Lower lobe of right lung (tissue), 2 donors: ENCODE measurements around the gene FAM90A1. TPM values are rescaled to one million over a fixed set of nuclear protein-coding genes. Genes with fewer than 3 reads are reported as not detected.
"Not testable (repeated sequence)": the region's sequence is repeated elsewhere in the genome, so short reads cannot be mapped to it uniquely, and the experiment has no call there.

Experiments
- ATAC-seq, 2 donors: fragments of 200-7000 bp; cut with Tn5 transposase; one replicate each; pipeline ENCODE4 v1.9.1; 2020 to 2022; ENCODE audit warnings: mild to moderate bottlenecking in 2 of 2, moderate library complexity in 2 of 2
- DNase-seq: peaks from one replicate; pipeline ENCODE4 v3.0.0-alpha.2; 2020
- H3K27ac ChIP-seq: fragments of 200-600 bp; one replicate; pipeline ENCODE4 v1.8.0; 2022
- H3K27me3 ChIP-seq: fragments of 200-600 bp; one replicate; pipeline ENCODE4 v1.8.0; 2022; ENCODE audit warnings: low read depth
- H3K36me3 ChIP-seq: fragments of 200-600 bp; one replicate; pipeline ENCODE4 v1.8.0; 2022; ENCODE audit warnings: mild to moderate bottlenecking
- H3K4me1 ChIP-seq: fragments of 200-600 bp; one replicate; pipeline ENCODE4 v1.8.0; 2022
- H3K4me3 ChIP-seq: fragments of 200-600 bp; one replicate; pipeline ENCODE4 v1.8.0; 2022; ENCODE audit warnings: mild to moderate bottlenecking
- H3K9me3 ChIP-seq: fragments of 200-600 bp; one replicate; pipeline ENCODE4 v1.8.0; 2022
- CTCF ChIP-seq: fragments of 200-600 bp; IDR thresholded peaks from one replicate; pipeline ENCODE4 v1.8.0; 2022; ENCODE audit warnings: antibody characterized with exemption, mild to moderate bottlenecking
- intact Hi-C: fragments of 100-400 bp; cut with DNase I; formaldehyde crosslinking; loops from one replicate; pipeline ENCODE4 v1.11.0; 2022
- total RNA-seq: library from RNA; stranded (reverse); fragmentation: NEBNext Ultra II Directional; extraction: Animal tissue kit (Norgen Biotek cat#: 25700); gene quantifications from one replicate; pipeline ENCODE4 v1.2.1, GENCODE V29; 2021
- donor health status: DM: no; HTN: yes; CAD: no; lungs with severe emphysema.

The FAM90A1 gene
- total RNA-seq, 1 donor from 2014 or later: 0.47 TPM

DNA sequence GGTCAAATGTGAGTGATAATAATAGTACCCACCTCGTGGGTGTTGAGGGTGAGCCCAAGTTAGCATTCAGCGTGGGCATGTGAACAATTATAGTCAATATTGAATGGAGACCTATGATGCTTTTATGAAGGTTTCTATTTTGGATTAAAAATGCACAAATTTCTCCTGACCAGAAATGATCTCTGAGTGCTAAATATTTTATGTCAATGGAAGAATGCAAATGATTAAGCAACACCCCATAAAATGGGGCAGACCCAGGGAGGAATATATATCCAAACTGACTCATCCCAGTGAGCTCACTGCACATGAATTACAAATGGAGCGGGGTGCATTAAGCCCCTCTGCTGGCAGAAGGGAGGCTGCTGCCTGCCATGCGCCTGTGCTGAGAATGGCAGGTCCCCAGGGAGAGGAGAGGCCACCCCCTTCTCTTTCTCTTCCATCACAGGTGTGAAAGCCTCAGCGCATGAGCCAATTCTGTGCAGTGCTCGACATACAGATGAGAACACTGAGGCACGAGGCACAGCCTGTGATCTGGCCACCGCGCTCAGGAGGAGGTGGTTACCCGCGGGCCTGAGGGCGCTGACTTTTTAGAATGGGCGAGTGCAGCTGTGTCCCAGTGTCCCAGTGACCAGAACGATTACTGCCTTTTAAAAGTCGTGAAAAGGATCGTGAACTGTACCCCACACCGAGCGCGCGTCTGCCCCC lies 14.7 kb upstream of the FAM90A1 start:
- H3K9me3 ChIP-seq, H3K27me3 ChIP-seq, ATAC-seq, H3K4me1 ChIP-seq, intact Hi-C loops, H3K36me3 ChIP-seq: not testable (repeated sequence)
- H3K27ac ChIP-seq: peak overlapping the region; percentile 69
- H3K4me3 ChIP-seq: peak overlapping the region; percentile 73
- DNase-seq: peak; percentile 50

GRCh38 chr12:8240340-8241114 lies 13.1 kb upstream of the FAM90A1 start:
- H3K27me3 ChIP-seq, H3K36me3 ChIP-seq, DNase-seq, intact Hi-C loops, H3K4me1 ChIP-seq, H3K4me3 ChIP-seq, H3K27ac ChIP-seq, ATAC-seq, H3K9me3 ChIP-seq: not testable (repeated sequence)

DNA sequence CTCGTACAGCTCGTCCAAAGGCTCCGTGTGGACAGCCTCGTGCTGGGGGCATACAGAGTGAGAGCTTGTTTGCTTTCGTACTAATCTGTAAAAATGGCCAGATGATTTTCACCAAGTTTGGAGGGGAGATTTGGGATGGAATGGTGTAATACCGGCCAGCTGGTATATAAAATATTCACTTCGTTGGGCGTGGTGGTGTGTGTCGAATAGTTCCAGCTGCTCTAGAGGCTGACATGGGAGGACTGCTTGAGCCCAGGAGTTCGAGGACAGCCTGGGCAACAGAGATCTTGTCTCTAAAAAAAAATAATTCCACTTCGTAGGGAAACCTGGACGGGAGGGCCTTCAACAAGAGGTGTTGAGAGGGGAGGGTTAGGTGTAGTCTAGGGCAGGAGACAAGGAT lies 9.6 kb upstream of the FAM90A1 start:
- H3K27ac ChIP-seq, intact Hi-C loops, H3K4me3 ChIP-seq, H3K36me3 ChIP-seq, H3K27me3 ChIP-seq, H3K4me1 ChIP-seq, H3K9me3 ChIP-seq, DNase-seq, ATAC-seq: not testable (repeated sequence)

DNA sequence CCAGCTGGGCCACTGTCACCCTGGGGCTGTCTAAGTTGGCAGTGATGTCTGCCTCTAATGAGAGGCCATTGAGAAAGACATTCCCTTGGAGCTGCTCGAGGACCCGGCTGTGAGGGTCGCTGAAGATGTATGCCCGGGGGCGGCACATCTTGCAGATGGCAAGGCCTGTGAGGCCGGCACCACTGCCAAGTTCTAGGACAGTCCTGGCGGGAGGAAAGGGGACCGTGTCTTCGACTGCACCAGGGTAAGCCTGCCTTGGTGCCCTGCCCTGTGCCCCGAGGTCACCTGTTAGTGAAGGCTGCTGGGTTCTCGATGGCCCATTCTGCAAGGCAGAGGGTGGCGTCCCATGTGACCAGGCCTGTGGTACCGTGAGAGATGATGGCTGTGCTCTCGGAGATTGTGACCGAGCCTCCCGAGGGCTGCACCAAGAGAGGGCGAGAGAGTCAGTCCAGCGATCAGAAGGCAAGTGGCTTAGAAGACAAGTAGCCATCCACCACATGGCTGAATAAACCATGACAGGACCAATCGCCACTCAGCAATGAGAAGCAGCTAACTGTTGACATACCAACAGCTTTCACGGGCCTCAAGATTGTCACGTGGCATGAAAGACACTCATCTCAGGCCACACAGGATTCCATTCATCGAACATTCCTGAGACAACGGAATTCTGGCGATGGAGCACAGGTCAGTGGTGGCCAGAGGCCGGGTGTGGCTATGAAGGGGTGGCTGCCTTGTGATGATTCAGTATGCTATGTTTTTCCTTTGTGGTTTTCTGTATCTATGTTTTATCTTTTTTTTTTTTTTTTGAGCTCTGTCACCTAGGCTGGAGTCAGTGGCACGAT lies 8.1 kb upstream of the FAM90A1 start:
- H3K4me3 ChIP-seq, DNase-seq, H3K27me3 ChIP-seq, H3K4me1 ChIP-seq, H3K36me3 ChIP-seq, H3K9me3 ChIP-seq, ATAC-seq, H3K27ac ChIP-seq, intact Hi-C loops: not testable (repeated sequence)

DNA sequence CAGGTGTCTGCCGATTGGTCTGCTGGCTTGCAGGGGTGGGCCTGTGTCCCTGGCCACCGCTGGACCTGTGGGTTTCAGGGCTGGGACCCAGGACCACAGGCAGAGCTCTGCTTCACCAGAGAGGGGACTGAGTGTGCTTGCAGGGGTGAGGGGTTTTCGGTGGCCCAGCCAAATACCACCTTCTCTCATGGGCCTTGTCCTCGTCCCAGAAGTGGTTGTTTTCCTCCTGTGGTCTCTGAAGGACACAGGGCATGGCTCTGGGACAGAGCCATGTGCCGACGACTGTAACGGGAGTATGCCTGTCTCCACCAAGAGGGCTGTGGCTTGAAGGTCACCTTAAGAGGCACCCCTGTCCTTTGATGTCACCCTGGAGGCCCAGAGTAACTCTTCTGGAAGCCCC lies 7.3 kb upstream of the FAM90A1 start:
- H3K4me1 ChIP-seq, H3K9me3 ChIP-seq, H3K27me3 ChIP-seq, H3K36me3 ChIP-seq, ATAC-seq, DNase-seq, intact Hi-C loops, H3K4me3 ChIP-seq, H3K27ac ChIP-seq: not testable (repeated sequence)

DNA sequence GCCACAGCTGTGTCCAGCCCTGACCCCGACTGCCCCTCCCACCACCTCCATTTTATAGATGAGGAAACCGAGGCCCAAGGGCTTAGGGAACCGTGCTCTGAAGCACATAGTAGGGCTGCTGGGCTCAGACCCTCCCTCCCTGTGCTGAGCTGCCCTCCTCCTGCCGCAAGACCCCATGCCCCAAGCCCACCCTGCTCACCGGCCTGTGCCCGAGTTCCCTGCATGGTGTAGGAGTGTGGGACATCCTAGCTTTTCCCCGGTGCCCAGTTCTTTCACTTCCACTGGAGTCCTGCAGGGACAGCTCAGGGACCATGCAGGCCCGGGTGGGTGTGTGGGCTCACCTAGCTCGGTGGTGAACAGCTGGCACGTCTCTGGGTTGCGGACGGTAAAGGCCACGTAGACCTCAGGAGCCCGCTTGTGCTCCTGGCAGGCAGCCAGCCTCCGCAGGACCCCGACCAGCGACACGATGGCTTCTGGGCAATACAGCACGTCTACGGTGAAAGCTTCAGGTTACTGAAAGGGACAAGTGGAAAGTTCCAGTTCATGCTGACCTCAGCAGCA lies 6.6 kb upstream of the FAM90A1 start:
- H3K36me3 ChIP-seq, H3K4me1 ChIP-seq, ATAC-seq, H3K27me3 ChIP-seq, intact Hi-C loops, H3K9me3 ChIP-seq, H3K4me3 ChIP-seq, H3K27ac ChIP-seq, DNase-seq: not testable (repeated sequence)

GRCh38 chr12:8233300-8233855 lies 6.0 kb upstream of the FAM90A1 start:
- ATAC-seq, intact Hi-C loops, H3K27me3 ChIP-seq, H3K36me3 ChIP-seq, DNase-seq, H3K4me3 ChIP-seq, H3K4me1 ChIP-seq, H3K27ac ChIP-seq, H3K9me3 ChIP-seq: not testable (repeated sequence)

GRCh38 chr12:8231666-8232608 lies 4.5 kb upstream of the FAM90A1 start:
- H3K4me3 ChIP-seq, H3K27me3 ChIP-seq, ATAC-seq, intact Hi-C loops, H3K9me3 ChIP-seq, H3K27ac ChIP-seq, H3K36me3 ChIP-seq, H3K4me1 ChIP-seq: not testable (repeated sequence)
- peak; percentile 62 for DNase-seq
- peak; percentile 78 for TF ChIP-seq CTCF

GRCh38 chr12:8231049-8231448 lies 3.6 kb upstream of the FAM90A1 start:
- H3K27ac ChIP-seq, H3K9me3 ChIP-seq, ATAC-seq, H3K36me3 ChIP-seq, H3K4me1 ChIP-seq, intact Hi-C loops, H3K27me3 ChIP-seq, DNase-seq, H3K4me3 ChIP-seq: not testable (repeated sequence)

DNA sequence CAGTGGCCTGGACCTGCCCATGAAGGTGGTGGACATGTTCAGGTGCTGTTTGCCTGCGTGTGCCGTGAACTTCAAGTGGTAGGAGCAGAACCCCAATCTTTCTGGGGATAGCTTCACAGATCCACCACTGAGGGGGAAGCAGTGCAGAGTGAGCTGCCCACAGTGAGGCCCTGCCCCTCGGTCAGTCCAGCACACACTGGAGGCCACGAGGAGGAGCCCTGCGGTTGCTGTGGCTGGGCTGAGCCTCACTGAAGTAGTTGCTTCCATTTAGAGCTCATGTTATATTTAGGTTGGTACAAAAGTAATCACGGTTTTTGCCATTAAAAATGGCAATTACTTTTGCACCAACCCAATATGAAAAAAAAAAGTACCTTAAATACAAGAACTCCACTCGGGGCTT lies 2.1 kb upstream of the FAM90A1 start:
- DNase-seq, H3K4me3 ChIP-seq, H3K27me3 ChIP-seq, H3K9me3 ChIP-seq, H3K4me1 ChIP-seq, ATAC-seq, H3K36me3 ChIP-seq, intact Hi-C loops, H3K27ac ChIP-seq: not testable (repeated sequence)

DNA sequence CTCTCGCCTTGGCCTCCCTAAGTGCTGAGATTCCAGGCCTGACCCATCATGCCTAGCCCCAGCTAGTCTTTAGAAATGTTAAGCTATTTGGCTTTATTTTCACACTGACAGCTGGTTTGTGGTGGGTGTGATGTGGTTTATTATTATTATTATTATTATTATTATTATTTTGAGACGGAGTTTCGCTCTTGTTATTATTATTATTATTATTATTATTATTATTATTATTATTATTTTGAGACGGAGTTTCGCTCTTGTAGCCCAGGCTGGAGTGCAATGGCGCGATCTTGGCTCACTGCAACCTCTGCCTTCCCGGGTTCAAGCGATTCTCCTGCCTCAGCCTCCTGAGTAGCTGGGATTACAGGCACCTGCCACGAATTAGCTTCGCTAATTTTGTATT lies 1.2 kb upstream of the FAM90A1 start:
- H3K4me1 ChIP-seq, ATAC-seq, H3K9me3 ChIP-seq, intact Hi-C loops, H3K27ac ChIP-seq, H3K4me3 ChIP-seq, DNase-seq, H3K36me3 ChIP-seq, H3K27me3 ChIP-seq: not testable (repeated sequence)
